ENCODE measurements around the gene PRPF8.

The PRPF8 gene

GRCh38 chr17:1630662-1631061 lies 54.0 kb downstream of the PRPF8 start:
- Mint-ChIP-seq H3K27me3 (no peaks in the 10 kb centered on the region), H3K9me3 (no peaks in the 10 kb centered on the region), H3K36me3 (peaks cover 19% of the 10 kb centered on the region), H3K4me3 (peak overlapping the region; percentile 82), H3K4me1 (peaks cover 37% of the 10 kb centered on the region), H3K27ac (peak overlapping the region; percentile 98)
- no peak for ATAC-seq

- Mint-ChIP-seq H3K9me3 (no peaks in the 10 kb centered on the region), H3K36me3 (peaks cover 26% of the 10 kb centered on the region), H3K27me3 (no peaks in the 10 kb centered on the region), H3K27ac (peak overlapping the region; percentile 98), H3K4me1 (peaks cover 45% of the 10 kb centered on the region), H3K4me3 (peak overlapping the region; percentile 82)
- peak; percentile 24 for ATAC-seq
Observed at GRCh38 chr17:1629504-1630310, 55.0 kb downstream of the PRPF8 start.

GRCh38 chr17:1628856-1629503 lies 55.7 kb downstream of the PRPF8 start:
- H3K9me3 Mint-ChIP-seq: no peaks in the 10 kb centered on the region
- H3K36me3 Mint-ChIP-seq: peaks cover 32% of the 10 kb centered on the region
- peaks cover 50% of the 10 kb centered on the region for H3K4me1 Mint-ChIP-seq
- no peaks in the 10 kb centered on the region for H3K27me3 Mint-ChIP-seq
- ATAC-seq: peak; percentile 87
- H3K27ac Mint-ChIP-seq: peak overlapping the region; percentile 98
- peak overlapping the region; percentile 89 for H3K4me3 Mint-ChIP-seq

- peak; percentile 78 for ATAC-seq
- H3K4me3 Mint-ChIP-seq: peak within 1 kb of the TSS; percentile 89
- H3K4me1 Mint-ChIP-seq: peaks cover 55% of the 10 kb centered on the region
- no peaks in the 10 kb centered on the region for H3K27me3 Mint-ChIP-seq
- no peaks in the 10 kb centered on the region for H3K9me3 Mint-ChIP-seq
- peaks cover 40% of the 10 kb centered on the region for H3K36me3 Mint-ChIP-seq
- H3K27ac Mint-ChIP-seq: peak within 1 kb of the TSS; percentile 98
Observed at GRCh38 chr17:1627982-1628855, 56.4 kb downstream of the PRPF8 start, which contains the start of gene SLC43A2. Gene SLC43A2, minus strand, starts transcription at chr17:1628834. Its CDS starts 960 bp downstream, at chr17:1627874.

GRCh38 chr17:1627182-1627981 lies 57.3 kb downstream of the PRPF8 start:
- H3K4me1 Mint-ChIP-seq: peaks cover 55% of the 10 kb centered on the region
- peak; percentile 51 for ATAC-seq
- no peaks in the 10 kb centered on the region for H3K9me3 Mint-ChIP-seq
- peaks cover 44% of the 10 kb centered on the region for H3K36me3 Mint-ChIP-seq
- peak overlapping the region; percentile 98 for H3K27ac Mint-ChIP-seq
- peak overlapping the region; percentile 89 for H3K4me3 Mint-ChIP-seq
- H3K27me3 Mint-ChIP-seq: no peaks in the 10 kb centered on the region

- H3K27ac Mint-ChIP-seq: peak overlapping the region; percentile 98
- H3K9me3 Mint-ChIP-seq: no peaks in the 10 kb centered on the region
- no peaks in the 10 kb centered on the region for H3K27me3 Mint-ChIP-seq
- H3K4me3 Mint-ChIP-seq: peak overlapping the region; percentile 89
- no peak for ATAC-seq
- H3K4me1 Mint-ChIP-seq: peaks cover 48% of the 10 kb centered on the region
- H3K36me3 Mint-ChIP-seq: peaks cover 46% of the 10 kb centered on the region
Observed at GRCh38 chr17:1626333-1626732, 58.3 kb downstream of the PRPF8 start.

- Mint-ChIP-seq H3K27me3 (no peaks in the 10 kb centered on the region), H3K9me3 (no peaks in the 10 kb centered on the region), H3K4me3 (peak overlapping the region; percentile 89), H3K4me1 (peaks cover 40% of the 10 kb centered on the region), H3K36me3 (peaks cover 54% of the 10 kb centered on the region), H3K27ac (peak overlapping the region; percentile 98)
- ATAC-seq: no peak
Observed at GRCh38 chr17:1625581-1625980, 59.1 kb downstream of the PRPF8 start.

GRCh38 chr17:1625053-1625452 lies 59.6 kb downstream of the PRPF8 start:
- H3K4me3 Mint-ChIP-seq: peak overlapping the region; percentile 89
- peak overlapping the region; percentile 98 for H3K27ac Mint-ChIP-seq
- no peaks in the 10 kb centered on the region for H3K9me3 Mint-ChIP-seq
- H3K4me1 Mint-ChIP-seq: peaks cover 35% of the 10 kb centered on the region
- H3K27me3 Mint-ChIP-seq: no peaks in the 10 kb centered on the region
- peaks cover 56% of the 10 kb centered on the region for H3K36me3 Mint-ChIP-seq
- no peak for ATAC-seq

- Mint-ChIP-seq H3K36me3 (peaks cover 60% of the 10 kb centered on the region), H3K4me1 (peaks cover 34% of the 10 kb centered on the region), H3K4me3 (peak overlapping the region; percentile 63), H3K27ac (peak overlapping the region; percentile 77), H3K9me3 (no peaks in the 10 kb centered on the region), H3K27me3 (no peaks in the 10 kb centered on the region)
- ATAC-seq: no peak
Observed at GRCh38 chr17:1624650-1625049, 60.0 kb downstream of the PRPF8 start.

- Mint-ChIP-seq H3K4me1 (peaks cover 45% of the 10 kb centered on the region), H3K27ac (peak overlapping the region; percentile 73), H3K4me3 (no peak overlapping the region), H3K27me3 (no peaks in the 10 kb centered on the region), H3K36me3 (peaks cover 72% of the 10 kb centered on the region), H3K9me3 (no peaks in the 10 kb centered on the region)
- no peak for ATAC-seq
Observed at GRCh38 chr17:1623057-1623630, 61.5 kb downstream of the PRPF8 start.

- no peak for ATAC-seq
- Mint-ChIP-seq H3K9me3 (no peaks in the 10 kb centered on the region), H3K27me3 (no peaks in the 10 kb centered on the region), H3K27ac (peak overlapping the region; percentile 58), H3K4me3 (no peak overlapping the region), H3K4me1 (peaks cover 43% of the 10 kb centered on the region), H3K36me3 (peaks cover 78% of the 10 kb centered on the region)
Observed at GRCh38 chr17:1621273-1621954, 63.3 kb downstream of the PRPF8 start.

- Mint-ChIP-seq H3K27me3 (no peaks in the 10 kb centered on the region), H3K4me1 (peaks cover 34% of the 10 kb centered on the region), H3K27ac (peak overlapping the region; percentile 58), H3K36me3 (peaks cover 76% of the 10 kb centered on the region), H3K9me3 (no peaks in the 10 kb centered on the region), H3K4me3 (no peak overlapping the region)
- ATAC-seq: no peak
Observed at GRCh38 chr17:1620486-1620885, 64.2 kb downstream of the PRPF8 start.

- H3K4me3 Mint-ChIP-seq: no peak overlapping the region
- H3K27me3 Mint-ChIP-seq: no peaks in the 10 kb centered on the region
- H3K9me3 Mint-ChIP-seq: no peaks in the 10 kb centered on the region
Observed at GRCh38 chr17:1617620-1618174, 67.0 kb downstream of the PRPF8 start.

More at GRCh38 chr17:1617620-1618174, 67.0 kb downstream of the PRPF8 start:
- peaks cover 18% of the 10 kb centered on the region for H3K4me1 Mint-ChIP-seq
- peaks cover 75% of the 10 kb centered on the region for H3K36me3 Mint-ChIP-seq
- peak overlapping the region; percentile 17 for H3K27ac Mint-ChIP-seq
- no peak for ATAC-seq
